NCI-H2171 (cell line): ENCODE data around the gene FBLIM1.
"Not testable (repeated sequence)": the region's sequence is repeated elsewhere in the genome, so short reads cannot be mapped to it uniquely, and the experiment has no call there.

ENCODE experiments used
- DNase-seq: peaks from one replicate; lab custom pipeline; 2025; lab: John Stamatoyannopoulos, UW

Gene FBLIM1

DNA sequence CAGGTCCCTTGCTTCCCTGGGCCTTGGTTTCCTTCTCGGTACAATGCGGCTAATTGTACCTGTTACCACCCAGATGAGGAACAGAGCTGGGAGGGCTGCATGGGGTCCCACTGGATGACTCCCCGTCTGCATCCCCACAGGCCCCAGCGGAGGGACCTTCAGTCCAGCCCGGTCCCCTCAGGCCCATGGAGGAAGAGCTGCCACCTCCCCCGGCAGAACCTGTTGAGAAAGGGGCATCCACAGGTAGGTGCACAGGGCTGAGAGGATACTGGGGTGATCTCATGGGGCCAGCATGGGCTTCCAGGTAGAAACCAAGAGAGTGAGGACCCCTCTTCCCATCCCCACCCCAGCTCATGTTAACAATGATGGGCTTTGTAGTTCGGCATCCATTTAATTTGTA lies 9.8 kb downstream of the FBLIM1 start:
- DNase-seq, result no peak

DNA sequence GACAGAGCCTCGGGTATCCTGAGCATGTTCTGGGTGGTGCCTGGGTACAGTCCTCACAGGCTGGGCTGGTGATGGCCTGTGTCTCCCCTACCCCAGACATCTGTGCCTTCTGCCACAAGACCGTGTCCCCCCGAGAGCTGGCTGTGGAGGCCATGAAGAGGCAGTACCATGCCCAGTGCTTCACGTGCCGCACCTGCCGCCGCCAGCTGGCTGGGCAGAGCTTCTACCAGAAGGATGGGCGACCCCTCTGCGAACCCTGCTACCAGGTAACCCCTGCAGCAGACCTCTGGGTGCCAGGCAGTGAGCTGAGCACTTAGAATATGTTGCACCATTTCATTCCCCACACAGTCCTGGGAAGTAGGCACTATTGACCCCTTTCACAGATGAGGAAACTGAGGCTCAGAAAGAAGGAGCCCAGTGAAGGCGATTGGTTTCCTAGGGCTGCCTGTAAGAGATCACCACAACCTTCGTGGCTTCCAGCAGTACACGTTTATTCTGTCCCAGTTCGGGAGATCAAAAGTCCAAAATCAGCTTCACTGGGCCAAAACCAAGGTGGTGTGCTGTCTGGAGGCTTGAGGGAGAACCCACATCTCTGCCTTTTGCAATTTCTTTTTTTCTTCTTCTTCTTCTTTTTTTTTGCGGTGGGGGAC lies 11.8 kb downstream of the FBLIM1 start:
- DNase-seq, result no peak

DNA sequence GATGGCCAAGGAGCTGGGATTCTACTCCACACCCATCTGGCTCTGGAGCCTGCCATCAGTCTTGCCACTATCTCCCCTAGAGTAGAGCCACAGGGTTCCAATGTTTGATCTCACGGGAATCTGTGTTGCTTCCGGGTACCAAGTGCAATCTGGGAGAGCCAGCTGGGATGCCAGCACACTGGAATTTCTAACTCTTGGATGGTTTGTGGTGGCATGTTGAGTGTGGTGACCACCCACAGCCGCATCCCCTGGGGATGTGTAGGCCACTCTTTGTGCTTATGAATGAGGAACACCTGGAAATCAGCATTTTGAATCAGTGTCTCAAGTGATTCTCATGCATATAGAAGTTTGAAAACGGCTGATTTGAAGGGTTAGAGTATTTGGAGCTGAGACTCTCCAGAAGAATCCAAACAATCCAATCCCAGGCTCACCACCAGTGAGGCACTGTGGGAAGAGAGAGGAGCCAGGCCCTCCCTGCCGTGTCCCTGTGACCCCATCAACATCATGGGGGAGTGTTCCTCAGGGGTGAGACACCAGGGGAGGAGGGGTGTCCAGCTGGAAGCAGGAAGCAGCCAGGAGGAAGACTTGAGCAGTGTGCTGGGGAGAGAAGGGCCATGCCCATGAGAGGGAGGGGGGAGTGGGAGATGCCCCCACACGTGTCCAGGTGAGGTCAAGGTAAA lies 13.4 kb downstream of the FBLIM1 start:
- DNase-seq, result no peak

DNA sequence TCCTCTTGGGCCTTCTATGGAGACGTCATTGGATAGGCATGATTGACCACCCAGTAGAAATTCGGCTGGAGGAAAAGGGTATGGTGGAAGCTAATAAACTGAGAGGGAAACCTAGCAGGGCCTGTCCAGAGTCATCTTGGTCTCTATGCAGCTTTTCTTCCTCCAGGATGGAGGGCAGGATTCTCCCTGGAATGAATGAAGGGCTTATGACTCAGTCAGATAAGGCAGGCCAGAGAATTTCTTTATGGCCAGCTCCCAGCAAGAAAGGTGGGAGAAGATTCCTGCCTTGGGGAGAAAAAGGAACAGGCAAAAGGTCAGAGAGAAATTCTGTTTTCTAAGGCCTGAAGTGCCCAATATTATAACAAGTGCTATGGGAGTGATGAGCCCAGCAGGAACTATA lies 17.1 kb downstream of the FBLIM1 start:
- DNase-seq, result no peak

DNA sequence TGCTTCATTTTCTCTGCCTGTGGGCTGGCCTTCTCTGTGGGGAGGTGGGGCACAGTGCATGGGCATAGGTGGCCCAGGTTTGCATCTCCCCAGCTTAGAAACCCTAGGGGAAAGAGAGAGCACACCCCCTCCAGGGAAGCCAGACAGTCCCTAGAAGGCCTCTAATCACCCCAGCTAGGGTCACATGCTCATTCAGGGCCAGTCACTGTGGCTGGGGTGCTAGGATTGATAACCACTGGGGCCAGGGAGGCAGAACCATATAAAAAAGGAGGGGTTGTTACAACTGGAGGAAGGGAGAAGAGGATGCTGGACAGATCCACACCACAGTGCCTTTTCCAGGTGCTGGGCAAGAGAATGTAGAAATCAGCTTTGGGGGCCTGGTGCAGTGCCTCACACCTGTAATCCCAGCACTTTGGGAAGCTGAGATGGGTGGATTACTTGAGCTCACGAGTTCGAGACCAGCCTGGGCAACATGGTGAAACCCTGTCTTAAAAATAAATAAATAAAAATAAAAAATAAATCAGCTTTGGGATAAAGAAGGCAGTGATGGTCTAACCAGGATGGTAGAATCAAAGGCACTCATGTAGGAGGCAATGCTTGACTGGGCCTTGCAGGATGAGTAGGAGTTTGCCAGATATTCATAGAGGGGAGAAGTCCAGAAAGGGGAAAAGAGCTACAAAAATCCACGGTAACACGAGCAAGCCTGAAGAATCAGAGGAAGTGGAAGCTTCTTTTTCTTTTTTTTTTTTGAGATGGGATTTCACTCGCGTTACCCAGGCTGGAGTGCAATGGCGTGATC lies 19.5 kb downstream of the FBLIM1 start:
- DNase-seq, result no peak

DNA sequence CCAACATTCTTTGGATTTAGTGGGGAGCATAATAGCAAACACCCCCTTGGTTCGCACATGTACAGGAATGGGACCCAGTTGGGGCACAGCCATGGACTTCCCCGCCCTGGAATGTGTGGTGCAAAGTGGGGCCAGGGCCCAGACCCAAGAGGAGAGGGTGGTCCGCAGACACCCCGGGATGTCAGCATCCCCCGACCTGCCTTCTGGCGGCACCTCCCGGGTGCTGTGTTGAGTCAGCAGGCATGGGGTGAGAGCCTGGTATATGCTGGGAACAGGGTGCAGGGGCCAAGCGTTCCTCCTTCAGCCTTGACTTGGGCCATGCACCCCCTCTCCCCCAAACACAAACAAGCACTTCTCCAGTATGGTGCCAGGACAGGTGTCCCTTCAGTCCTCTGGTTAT lies 27.1 kb downstream of the FBLIM1 start:
- DNase-seq, result no peak

DNA sequence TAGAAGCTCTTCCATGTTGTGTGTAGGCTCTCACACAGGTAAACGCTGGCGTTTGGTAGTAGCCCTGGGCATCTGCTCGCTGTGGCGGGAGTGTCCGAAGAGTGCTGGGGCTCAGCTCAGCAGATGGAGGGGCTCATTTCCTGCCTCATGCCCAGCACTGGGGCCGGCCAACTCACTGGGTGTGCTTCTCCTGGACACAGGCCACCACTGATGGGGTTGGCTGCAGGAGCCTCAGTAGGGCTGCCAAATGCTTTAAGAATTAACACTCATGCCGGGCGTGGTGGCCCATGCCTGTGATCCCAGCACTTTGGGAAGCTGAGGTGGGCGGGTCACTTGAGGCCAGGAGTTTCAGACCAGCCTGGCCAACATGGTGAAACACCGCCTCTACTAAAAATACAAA lies 28.0 kb downstream of the FBLIM1 start:
- DNase-seq, result no peak

DNA sequence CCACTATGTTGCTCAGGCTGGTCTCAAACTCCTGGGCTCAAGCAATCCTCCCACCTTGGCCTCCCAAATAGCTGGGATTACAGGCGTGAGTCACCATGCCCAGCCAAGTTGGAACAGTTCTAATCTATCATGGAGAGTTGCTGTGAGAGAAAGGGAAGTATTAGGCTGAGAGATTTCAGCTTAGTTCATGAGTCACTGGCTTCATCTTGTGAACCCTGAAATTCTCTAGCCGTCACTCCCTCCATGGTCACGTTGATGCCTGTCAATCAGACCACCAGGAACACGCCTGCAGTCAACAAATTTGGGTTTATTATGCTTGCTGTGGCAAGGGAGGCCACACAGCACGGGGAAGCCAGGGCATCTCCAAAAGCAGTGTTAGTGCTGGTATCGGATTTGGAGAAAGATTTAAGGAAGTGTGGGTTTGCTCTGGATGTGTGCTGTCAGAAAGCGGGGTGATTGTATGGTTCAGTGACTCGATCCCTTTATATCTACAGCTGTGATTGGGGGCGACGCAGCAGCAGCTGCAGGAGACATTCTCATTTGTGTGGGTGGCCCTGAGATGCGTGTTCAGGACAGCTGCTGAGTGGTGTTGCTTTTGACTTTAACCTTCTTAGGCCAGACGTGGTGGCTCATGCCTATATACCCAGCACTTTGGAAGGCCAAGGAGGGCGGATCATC lies 30.2 kb downstream of the FBLIM1 start:
- DNase-seq, result no peak

DNA sequence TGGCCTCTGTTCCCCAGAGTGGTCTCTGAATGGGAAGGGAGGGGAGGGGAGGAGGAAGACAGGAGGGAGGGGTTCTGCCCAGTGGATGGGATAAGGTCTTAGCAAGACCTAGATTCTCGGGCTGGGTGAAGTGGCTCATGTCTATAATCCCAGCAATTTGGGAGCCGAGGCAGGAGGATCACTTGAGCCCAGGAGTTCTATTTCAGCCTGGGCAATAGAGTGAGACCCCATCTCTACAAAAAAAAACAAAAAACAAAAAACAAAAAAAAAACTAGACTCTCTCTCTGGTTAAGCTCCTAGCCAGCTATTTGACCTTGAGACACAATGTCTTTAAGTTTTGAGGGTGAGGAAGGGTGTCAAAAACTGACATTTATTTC lies 37.5 kb downstream of the FBLIM1 start:
- no peak for DNase-seq

DNA sequence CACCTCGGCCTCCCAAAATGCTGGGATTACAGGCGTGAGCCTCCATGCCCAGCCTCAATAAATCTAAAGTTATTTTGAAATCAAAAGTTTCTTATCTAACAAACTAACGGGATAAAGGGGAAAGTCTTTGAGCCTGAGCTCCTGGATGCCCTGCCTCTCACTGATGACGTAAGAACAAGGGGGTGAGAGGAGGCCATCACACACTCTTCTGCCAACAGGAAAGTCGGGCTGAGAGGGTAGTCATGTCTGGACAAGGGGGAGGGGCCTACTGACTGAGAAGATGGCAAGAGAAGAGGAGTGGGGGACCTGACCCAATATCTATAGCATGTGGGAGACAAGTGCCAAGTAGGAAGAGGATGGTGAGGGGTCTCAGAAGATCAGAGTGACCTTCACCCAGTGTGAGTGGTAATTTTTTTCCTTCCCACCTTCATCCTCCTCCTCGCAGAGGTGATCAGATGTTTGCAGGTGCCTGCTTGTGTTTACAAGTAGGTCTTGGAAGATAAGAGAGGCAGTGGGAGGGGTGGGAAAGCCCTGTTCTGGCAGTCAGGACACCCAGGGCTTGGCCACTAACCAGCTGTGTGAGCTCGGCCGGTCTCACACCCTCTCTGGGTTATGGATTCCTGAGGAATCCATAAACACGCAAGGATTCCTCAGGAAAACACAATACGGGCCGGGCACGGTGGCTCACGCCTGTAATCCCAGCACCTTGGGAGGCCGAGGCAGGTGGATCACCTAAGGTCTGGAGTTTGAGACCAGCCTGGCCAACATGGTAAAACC lies 39.2 kb downstream of the FBLIM1 start:
- no peak for DNase-seq

DNA sequence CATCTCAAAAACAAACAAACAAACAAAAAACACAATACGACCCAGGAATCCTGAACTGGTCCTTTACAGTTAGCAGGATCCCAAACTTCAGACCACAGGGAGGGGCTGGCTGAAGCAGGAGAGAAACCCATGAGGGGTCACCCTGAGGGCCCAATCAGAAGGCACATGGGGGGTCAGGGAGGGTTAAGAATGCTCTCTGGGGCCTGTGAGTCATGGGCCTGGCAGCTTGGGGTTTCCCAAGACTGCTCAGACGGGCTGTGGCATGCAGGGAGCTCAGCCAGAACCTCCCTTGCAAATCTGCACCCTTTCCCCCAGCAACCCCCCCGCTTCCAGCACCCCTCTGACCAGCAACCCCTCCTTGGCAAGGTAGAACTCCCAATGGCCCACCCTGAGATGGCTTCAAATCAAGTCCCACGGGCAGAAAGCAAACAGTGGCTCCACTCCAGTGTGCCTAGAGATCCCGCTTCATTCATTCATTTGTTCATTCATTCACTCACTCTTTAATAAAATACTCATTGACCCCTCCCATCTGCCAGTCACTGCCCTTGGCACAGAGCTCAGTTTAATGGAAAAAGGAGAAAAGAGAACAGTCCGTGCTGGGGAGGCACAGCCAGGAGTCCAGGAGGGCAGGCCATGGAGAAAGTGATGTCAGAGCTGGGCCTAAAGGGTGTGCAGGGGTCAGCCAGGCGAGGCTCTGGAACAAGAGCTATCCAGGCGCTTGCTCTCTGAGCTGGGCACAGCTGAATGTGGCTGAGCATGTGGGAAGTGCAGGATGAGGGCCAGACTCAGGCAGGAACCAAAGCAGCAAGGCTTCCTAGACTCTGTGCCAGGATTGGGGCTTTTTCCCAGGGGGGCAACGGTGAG lies 40.6 kb downstream of the FBLIM1 start:
- DNase-seq, result no peak

DNA sequence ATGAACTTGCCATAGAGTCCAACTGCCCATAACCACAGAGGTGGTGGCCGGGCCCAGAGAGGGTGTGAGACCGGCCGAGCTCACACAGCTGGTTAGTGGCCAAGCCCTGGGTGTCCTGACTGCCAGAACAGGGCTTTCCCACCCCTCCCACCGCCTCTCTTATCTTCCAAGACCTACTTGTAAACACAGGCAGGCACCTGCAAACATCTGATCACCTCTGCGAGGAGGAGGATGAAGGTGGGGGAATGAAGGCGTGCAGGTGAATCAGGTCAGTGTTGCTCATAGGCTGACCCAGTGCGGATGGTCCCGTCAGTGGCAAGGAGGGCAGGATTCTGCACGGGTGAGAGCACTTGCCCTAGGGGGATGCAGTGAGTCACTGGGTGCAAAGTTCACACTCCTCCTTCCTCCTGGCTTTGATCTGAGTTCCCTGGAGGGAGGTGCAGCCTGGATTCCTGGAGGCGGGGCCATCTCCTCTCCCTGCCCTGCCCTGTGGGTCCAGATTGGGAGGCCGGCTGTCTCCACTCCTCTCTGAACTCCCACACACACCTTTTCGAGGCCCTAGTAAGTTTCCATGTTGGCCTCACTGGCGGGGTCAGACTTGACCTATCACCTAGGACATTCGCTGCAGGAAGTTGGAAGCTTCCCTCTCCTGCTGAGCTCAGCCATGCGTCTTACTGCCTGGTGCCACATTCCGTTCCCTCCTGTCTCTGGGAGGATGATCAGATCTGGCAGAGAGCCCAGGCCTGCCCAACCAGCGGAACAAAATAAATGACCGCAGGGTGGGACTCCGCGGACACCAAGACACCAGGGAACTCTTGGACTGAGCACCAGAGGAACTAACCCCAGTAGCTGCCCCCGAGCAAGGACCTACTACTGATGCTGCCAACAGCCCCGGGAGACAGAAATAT lies 41.6 kb downstream of the FBLIM1 start:
- no peak for DNase-seq

DNA sequence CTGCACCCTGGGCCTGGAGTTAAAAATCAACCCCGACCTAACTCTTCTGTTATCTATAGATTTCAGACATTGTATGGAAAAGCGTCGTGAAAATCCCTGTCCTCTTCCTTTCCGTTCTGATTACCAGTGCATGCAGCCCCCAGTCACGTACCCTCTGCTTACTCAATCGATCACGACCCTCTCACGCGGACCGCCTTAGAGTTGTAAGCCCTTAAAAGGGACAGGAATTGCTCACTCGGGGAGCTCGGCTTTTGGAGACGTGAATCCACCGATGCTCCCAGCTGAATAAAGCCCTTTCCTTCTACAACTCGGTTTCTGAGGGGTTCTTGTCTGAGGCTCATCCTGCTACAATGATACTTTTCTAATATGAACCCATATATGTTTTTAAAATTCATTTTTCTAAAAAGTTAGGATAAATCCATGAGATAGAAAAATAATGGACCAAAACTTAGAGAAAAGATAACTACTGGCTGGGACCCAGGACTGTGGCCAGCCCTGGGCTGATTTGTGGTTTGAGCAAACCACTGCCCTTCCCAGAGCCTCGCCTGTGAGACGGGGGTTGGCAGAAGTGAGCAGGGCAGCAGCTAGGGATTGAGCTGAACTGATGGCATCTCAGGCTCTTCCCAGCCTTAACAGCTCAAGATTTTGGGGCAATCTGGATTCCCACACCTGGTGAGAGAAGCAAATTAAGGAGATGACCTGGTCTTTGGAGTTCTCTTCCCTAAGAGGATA lies 43.8 kb downstream of the FBLIM1 start:
- no peak for DNase-seq

DNA sequence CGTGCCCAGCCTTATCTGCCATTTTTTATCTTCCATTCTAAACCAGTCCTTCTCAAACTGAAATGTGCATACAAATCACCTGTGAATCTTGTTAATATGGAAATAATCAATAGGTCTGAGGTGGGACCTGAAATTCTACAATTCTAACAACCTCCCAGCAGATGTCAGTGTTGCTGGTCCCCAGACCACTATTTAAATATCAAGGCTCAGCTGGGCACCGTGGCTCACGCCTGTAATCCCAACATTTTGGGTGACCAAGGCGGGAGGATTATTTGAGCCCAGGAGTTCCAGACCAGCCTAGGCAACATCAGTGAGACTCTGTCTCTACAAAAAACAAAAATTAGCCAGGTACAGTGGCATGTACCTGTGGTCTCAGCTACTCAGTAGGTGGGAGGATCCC lies 44.8 kb downstream of the FBLIM1 start:
- DNase-seq, result no peak

DNA sequence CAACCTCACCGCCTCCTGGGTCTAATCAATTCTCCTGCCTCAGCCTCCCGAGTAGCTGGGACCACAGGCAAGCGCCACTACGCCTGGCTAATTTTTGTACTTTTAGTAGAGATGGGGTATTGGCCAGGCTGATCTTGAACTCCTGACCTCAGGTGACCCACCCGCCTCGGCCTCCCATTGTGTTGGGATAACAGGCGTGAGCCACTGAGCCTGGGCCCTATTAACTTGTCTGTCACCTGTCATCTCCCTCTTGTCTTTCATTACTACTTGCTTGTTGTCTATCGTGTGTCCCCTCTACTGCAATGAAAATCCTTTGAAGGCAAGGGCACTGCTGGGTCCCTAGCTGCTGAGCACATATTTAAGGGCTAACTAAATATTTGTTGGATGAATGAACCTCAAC lies 45.5 kb downstream of the FBLIM1 start:
- no peak for DNase-seq

DNA sequence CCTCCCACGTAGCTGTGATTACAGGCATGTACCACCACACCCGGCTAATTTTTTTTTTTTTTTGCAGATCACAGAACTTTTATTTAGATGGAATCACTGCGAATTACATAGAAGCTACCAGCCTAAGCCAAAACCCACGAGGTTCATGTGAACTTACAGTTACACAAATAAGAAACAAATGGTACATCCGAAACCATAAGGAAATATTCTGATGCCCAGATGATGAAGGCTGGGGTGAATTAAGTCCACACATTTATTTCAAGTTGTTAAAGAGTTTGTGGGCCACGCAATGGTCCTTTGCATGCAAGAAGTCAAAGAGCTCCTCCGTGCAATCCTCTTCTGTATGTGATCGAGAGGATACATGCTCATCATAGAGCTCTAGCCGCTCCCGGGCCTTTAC lies 48.5 kb downstream of the FBLIM1 start:
- DNase-seq, result no peak

DNA sequence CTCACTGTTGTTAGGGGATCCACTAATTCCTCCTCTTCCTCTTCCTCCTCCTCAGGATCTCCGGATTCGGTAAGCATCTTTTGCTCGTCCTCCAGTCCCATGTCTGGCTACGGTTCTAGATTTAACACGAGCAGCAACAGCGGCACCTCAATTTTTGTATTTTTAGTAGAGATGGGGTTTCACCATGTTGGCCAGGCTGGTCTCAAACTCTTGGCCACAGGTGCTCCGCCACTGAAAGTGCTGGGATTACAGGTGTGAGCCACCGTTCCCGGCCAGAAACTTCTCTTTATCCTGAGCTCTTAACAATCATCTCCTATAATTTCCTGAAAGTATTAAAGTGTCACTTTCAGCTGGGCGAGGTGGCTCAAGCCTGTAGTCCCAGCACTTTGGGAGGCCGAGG lies 49.0 kb downstream of the FBLIM1 start, which contains the start of gene UQCRHL:
UQCRHL (minus strand) TSS at position 101 of the 400 bp plus-strand sequence; CDS start at position 101, 0 bp downstream.
- not testable (repeated sequence) for DNase-seq

DNA sequence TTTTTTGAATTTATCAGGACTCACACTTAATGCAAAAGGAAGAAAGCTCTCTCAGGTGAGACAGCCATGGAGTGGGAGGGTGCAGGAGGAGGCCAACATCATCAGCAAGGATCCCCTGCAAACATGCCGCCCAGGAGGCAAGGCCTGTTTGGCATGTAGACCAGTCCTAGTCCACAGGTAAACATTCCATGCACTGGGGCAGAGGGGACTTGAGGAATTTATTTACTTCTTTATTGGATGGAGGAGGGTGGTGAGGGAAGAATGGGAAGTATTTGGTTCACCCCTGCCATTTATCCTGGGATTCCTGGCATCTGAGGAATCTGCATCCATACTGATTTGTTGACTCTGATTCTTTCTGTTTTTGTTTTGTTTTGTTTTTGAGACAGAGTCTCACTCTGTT lies 50.4 kb downstream of the FBLIM1 start:
- DNase-seq, result no peak

DNA sequence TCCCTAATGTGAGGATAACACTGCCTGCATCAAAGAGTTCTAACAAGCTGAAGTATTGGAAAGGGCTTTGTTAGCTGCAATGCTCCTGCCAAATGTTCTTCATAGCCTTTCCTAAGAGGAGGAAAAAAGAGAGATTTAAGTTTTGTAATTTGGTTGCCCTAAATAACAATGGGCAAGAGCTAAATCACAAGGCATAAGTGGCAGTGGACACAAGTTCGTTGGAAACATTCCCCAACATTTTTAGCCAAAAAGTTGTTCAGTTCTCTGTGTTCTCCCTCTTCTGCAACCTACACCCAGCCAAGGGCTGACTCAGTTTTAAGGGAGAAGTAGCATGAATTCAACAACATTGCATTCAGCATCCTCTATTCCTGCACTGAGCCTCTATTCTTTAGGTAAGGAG lies 51.5 kb downstream of the FBLIM1 start:
- DNase-seq, result no peak
